GM12873 (cell line): ENCODE measurements around the gene KRTAP9-7.
"Not testable (repeated sequence)": the region's sequence is repeated elsewhere in the genome, so short reads cannot be mapped to it uniquely, and the experiment has no call there.

Experiments
- TF ChIP-seq, protein P1 (sequence below): IDR thresholded peaks from 2 replicates; pipeline ENCODE4 v1.5.1; 2012; ENCODE audit warnings: low read depth, mild to moderate bottlenecking, moderate library complexity, low read length, control low read depth; ENCODE audit not compliant: insufficient read depth; ENCODE audit errors: missing control alignments

The KRTAP9-7 gene, protein sequence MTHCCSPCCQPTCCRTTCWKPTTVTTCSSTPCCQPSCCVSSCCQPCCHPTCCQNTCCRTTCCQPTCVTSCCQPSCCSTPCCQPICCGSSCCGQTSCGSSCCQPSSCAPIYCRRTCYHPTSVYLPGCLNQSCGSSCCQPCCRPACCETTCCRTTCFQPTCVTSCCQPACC

DNA sequence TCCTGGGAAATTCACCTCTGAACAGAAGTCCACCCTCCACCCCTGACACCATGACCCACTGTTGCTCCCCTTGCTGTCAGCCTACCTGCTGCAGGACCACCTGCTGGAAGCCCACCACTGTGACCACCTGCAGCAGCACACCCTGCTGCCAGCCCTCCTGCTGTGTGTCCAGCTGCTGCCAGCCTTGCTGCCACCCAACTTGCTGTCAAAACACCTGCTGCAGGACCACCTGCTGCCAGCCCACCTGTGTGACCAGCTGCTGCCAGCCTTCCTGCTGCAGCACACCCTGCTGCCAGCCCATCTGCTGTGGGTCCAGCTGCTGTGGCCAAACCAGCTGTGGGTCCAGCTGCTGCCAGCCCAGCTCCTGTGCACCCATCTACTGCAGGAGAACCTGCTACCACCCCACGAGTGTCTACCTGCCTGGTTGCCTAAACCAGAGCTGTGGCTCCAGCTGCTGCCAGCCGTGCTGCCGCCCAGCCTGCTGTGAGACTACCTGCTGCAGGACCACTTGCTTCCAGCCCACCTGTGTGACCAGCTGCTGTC is at the start of gene KRTAP9-7:
KRTAP9-7 (plus strand) TSS at position 51 of the 543 bp plus-strand sequence; CDS start at position 51, 0 bp downstream.
- TF ChIP-seq, protein P1, sequence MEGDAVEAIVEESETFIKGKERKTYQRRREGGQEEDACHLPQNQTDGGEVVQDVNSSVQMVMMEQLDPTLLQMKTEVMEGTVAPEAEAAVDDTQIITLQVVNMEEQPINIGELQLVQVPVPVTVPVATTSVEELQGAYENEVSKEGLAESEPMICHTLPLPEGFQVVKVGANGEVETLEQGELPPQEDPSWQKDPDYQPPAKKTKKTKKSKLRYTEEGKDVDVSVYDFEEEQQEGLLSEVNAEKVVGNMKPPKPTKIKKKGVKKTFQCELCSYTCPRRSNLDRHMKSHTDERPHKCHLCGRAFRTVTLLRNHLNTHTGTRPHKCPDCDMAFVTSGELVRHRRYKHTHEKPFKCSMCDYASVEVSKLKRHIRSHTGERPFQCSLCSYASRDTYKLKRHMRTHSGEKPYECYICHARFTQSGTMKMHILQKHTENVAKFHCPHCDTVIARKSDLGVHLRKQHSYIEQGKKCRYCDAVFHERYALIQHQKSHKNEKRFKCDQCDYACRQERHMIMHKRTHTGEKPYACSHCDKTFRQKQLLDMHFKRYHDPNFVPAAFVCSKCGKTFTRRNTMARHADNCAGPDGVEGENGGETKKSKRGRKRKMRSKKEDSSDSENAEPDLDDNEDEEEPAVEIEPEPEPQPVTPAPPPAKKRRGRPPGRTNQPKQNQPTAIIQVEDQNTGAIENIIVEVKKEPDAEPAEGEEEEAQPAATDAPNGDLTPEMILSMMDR: not testable (repeated sequence)

DNA sequence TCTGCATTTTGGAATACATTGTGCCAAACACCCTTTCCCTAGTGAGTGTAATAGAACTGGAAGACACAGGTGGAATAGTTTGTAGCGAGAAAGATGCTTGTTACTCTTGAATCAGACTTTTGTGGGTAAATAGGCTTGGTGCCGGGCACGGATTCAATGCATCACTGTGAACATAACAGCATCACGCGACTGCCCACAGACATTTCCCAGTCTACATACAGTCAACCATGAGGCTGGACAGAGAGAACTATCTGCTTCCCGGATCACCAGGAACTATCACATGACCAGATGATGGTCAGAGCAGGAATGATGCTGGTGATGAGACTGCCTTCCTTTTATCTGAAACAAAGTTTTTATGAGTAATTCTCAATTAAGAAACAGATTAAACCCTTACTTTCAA is 49.4 kb upstream of the KRTAP9-7 start:
- TF ChIP-seq, protein P1: no peak

DNA sequence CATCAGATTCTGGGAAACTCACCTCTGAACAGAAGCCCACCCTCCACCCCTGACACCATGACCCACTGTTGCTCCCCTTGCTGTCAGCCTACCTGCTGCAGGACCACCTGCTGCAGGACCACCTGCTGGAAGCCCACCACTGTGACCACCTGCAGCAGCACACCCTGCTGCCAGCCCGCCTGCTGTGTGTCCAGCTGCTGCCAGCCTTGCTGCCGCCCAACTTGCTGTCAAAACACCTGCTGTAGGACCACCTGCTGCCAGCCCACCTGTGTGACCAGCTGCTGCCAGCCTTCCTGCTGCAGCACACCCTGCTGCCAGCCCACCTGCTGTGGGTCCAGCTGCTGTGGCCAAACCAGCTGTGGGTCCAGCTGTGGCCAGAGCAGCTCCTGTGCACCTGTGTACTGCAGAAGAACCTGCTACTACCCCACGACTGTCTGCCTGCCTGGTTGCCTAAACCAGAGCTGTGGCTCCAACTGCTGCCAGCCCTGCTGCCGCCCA is 48.9 kb upstream of the KRTAP9-7 start, which contains the start of gene KRTAP9-2:
KRTAP9-2 (plus strand) TSS at position 51 of the 498 bp plus-strand sequence; CDS start at position 58, 7 bp downstream.
- TF ChIP-seq, protein P1: not testable (repeated sequence)

DNA sequence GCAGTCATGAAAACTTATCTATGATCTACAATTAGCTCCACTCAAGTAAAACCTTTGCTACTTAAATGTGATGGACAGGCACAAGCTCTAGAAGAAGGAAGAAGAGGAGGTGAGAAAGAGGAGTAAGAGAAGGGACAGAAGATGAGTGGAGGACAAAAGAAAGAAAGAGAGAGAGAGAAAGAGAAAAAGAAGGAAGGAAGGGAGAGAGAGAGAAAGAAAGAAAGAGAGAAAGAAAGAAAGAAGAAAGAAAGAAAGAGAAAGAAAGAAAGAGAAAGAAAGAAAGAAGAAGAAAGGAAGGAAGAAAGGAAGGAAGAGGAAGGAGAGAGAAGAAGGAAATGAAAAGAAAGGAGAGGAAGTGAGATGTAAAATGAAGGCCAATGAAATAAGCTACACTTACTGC is 45.4 kb upstream of the KRTAP9-7 start:
- TF ChIP-seq, protein P1: no peak

DNA sequence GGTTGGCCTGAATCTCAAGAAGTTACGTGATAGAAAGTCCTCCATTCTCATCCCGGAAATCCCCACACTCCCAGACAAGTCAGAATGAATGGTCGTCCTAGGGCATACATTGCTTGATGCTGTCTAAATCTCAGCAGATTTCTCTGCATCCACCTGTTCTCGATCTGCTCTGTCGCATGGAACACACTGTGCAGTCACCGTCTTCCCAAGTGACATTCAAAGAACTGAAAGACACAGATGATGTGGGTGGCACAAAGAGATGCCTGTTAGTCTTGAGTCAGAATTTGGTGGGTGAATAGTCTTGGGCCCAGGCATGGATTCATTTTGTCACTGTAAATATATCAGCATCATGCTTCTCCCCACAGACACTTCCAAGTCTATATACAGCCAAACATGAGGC is 43.8 kb upstream of the KRTAP9-7 start:
- TF ChIP-seq, protein P1: no peak

DNA sequence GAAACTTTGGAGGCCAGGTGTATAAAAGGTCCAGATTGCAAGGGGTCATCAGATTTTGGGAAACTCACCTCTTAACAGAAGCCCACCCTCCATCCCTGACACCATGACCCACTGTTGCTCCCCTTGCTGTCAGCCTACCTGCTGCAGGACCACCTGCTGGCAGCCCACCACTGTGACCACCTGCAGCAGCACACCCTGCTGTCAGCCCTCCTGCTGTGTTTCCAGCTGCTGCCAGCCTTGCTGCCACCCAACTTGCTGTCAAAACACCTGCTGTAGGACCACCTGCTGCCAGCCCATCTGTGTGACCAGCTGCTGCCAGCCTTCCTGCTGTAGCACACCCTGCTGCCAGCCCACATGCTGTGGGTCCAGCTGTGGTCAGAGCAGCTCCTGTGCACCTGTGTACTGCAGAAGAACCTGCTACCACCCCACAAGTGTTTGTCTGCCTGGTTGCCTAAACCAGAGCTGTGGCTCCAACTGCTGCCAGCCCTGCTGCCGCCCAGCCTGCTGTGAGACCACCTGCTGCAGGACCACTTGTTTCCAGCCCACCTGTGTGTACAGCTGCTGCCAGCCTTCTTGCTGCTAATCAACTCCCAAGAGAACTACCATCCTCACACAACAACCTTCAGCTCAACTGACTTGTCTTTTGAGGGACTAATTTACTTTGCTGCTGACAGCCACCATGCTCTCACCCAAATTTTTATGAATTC is 42.9 kb upstream of the KRTAP9-7 start, which contains the start of gene KRTAP9-3:
KRTAP9-3 (plus strand) TSS at position 51 of the 707 bp plus-strand sequence; CDS start at position 104, 53 bp downstream.
- TF ChIP-seq, protein P1: not testable (repeated sequence)

DNA sequence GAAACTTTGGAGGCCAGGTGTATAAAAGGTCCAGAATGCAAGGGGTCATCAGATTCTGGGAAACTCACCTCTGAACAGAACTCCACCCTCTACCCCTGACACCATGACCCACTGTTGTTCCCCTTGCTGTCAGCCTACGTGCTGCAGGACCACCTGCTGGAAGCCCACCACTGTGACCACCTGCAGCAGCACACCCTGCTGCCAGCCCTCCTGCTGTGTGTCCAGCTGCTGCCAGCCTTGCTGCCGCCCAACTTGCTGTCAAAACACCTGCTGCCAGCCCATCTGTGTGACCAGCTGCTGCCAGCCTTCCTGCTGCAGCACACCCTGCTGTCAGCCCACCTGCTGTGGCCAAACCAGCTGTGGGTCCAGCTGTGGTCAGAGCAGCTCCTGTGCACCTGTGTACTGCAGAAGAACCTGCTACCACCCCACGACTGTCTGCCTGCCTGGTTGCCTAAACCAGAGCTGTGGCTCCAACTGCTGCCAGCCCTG is 37.5 kb upstream of the KRTAP9-7 start, which contains the start of gene KRTAP9-8:
KRTAP9-8 (plus strand) TSS at position 51 of the 489 bp plus-strand sequence; CDS start at position 104, 53 bp downstream.
- TF ChIP-seq, protein P1: not testable (repeated sequence)
